Epithelial cell of proximal tubule (primary cell): Measurements from ENCODE around the gene OR10J4. TPM values are rescaled to one million over a fixed set of nuclear protein-coding genes. Genes with fewer than 3 reads are reported as not detected.

Experiments
- DNase-seq: peaks from one replicate; pipeline ENCODE4 v3.0.0-alpha.2; 2011; ENCODE audit warnings: low read depth
- H3K4me3 ChIP-seq: 2 replicates; pipeline ENCODE4 v1.5.1; 2011; ENCODE audit warnings: low read depth, mild to moderate bottlenecking, low read length
- CTCF ChIP-seq: conservative IDR thresholded peaks from 2 replicates; pipeline ENCODE4 v1.5.1; 2012; ENCODE audit warnings: low read depth, mild to moderate bottlenecking, low read length
- total RNA-seq: library from RNA; depleted of rRNA; stranded (reverse); fragments of >200 nt; gene quantifications from 2 replicates; pipeline ENCODE4 v1.2.3, GENCODE V29; 2015

Gene OR10J4
- total RNA-seq, 1 donor from 2014 or later: not detected

- TF ChIP-seq CTCF: no peak
- no peak overlapping the region for H3K4me3 ChIP-seq
- no peak for DNase-seq
Measured at GRCh38 chr1:159459551-159459950, 27.5 kb downstream of the OR10J4 start.

- no peak for DNase-seq
- TF ChIP-seq CTCF: no peak
- H3K4me3 ChIP-seq: no peak overlapping the region
Measured at GRCh38 chr1:159465191-159465603, 33.2 kb downstream of the OR10J4 start.

GRCh38 chr1:159468321-159468720 is 36.3 kb downstream of the OR10J4 start:
- H3K4me3 ChIP-seq: no peak overlapping the region
- no peak for TF ChIP-seq CTCF
- DNase-seq: no peak

GRCh38 chr1:159469921-159470533 is 38.0 kb downstream of the OR10J4 start:
- no peak for TF ChIP-seq CTCF
- no peak overlapping the region for H3K4me3 ChIP-seq
- DNase-seq: no peak

GRCh38 chr1:159473335-159473734 is 41.3 kb downstream of the OR10J4 start:
- DNase-seq: no peak
- TF ChIP-seq CTCF: no peak
- H3K4me3 ChIP-seq: no peak overlapping the region

- no peak for DNase-seq
- H3K4me3 ChIP-seq: no peak overlapping the region
- no peak for TF ChIP-seq CTCF
Measured at GRCh38 chr1:159474926-159475325, 42.9 kb downstream of the OR10J4 start.

Other genes starting within 250 kb of the OR10J4 start
- gene ACKR1, start 227.3 kb upstream of the OR10J4 start, total RNA-seq: not detected in 2 replicates
- not detected in 2 replicates for gene FCER1A, start 129.9 kb upstream of the OR10J4 start, total RNA-seq
- not detected in 2 replicates for gene OR10J1, start 7.5 kb downstream of the OR10J4 start, total RNA-seq
- gene OR10J5, start 103.8 kb downstream of the OR10J4 start, total RNA-seq: not detected in 2 replicates
- not detected in 2 replicates for gene APCS, start 155.6 kb downstream of the OR10J4 start, total RNA-seq